Cardiac fibroblast (primary cell): ENCODE results near the gene POMP.

Experiments used
- DNase-seq, 2 donors: peaks; one replicate each; pipeline versions ENCODE4 v3.0.0 to v3.0.0-alpha.2; 2010; ENCODE audit warnings: low read depth in 2 of 2
- H3K4me3 ChIP-seq, 2 donors: replicated peaks in 1 of 2; 1 replicate in 1 of 2; 2 replicates in 1 of 2; pipeline ENCODE4 v1.5.1; 2011; ENCODE audit warnings: low read depth in 2 of 2, low read length in 2 of 2, mild to moderate bottlenecking in 2 of 2, moderate library complexity in 1 of 2
- CTCF ChIP-seq: IDR thresholded peaks from one replicate; pipeline ENCODE4 v1.5.1; 2011; ENCODE audit warnings: low read depth, mild to moderate bottlenecking, low read length, inconsistent platforms

Gene POMP

DNA sequence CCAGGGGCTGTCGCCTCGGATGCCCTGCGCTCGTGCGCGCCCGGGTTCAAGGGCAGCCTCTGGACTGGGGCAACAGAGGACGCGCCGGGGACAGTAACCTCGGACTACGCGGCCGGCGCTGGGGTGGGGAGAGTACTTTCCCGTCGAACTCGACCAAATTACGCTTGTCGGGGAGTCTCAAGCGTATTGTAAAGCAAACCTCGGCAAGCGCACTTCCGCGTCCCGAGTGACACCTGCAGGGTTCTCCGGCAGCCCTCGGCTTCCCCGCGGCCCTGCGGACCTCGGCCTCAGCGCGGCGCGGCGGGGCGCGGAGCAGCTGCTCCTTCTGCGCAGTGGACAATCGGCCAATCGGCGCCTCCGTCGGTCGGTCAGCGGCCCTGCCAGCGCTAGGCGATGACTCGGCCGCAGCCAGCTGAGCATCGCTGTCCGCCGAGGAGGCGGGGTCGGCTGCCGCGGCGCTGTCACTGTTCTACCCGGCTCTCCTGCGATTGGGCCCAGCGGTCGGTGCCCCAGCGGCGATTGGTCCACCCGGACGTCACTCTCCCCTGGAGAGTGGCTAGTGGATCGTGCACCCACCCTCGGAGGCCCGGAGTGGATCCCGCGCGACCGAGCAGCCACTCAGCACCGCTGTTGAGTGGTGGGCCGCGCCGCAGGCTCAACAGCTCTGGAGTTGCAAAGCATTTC is 59.8 kb downstream of the POMP start, which contains the start of gene SLC46A3:
Gene SLC46A3, minus strand, starts transcription at position 428 of the 684 bp plus-strand sequence. CDS start 972 bp downstream, outside the sequence.
- no peak for TF ChIP-seq CTCF
- peak within 1 kb of the TSS; percentile 76 to 79 for H3K4me3 ChIP-seq
- peak; percentile 98 to 99 for DNase-seq

DNA sequence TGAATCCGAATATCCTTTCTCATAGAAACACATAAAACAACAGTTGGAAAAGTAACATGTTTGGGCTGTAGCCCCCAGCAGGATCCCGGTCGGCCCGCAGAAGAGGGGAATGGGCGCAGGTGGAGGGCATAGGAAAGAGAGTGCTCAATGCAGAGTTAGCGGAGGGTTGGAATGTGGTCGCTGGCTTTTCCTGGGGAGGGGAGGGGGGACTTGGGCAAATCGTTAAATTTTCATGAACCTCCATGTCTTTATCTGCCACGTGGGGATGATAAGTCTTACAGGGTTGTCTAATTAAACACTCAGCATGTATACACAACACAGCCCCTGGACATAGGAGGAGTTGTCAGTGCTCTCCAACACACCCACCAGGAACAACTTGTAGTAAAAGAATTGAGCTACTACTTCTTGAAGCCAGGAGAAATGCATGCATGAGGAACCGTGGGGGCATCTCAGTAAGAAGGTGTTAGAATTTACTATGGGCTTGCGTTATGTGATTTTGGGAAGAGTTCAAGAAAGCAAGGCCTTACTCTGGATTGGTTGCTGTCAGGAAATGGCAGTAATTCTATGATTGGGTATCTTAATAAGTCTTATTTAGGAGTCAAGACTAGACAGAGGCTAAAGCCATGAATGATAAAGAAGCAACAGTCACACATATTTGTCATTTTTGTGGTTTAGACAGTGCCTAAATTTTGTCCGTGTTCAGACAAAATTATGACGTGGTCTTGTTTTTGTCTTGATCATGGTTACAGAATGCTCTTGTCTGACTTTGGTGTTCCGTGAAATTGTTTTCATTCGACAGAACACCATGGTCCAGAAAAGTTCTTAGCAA is 60.5 kb downstream of the POMP start:
- peak overlapping the region; percentile 40 to 79 for H3K4me3 ChIP-seq
- peak; percentile 57 to 95 for DNase-seq
- TF ChIP-seq CTCF = no peak

DNA sequence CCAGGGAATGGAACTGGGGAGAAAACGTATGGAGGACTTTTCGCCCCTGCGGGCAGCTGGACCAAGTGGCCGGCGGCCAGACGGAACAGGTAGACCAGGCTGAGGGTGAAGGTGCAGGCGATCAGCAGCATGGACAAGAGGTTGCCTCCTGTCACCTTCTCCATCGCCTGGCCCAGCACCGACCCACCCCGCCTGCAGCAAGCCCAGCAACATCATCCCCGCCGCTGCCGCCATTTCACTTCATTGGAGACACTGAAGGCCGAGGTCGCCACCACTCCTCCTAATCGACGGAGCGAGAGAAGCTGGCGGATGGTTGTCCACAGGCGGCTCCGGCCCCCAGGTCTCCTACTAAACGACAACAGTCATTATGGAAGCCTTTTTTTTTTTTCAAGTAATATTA is 64.9 kb downstream of the POMP start:
- DNase-seq = no peak
- no peak overlapping the region for H3K4me3 ChIP-seq
- no peak for TF ChIP-seq CTCF

DNA sequence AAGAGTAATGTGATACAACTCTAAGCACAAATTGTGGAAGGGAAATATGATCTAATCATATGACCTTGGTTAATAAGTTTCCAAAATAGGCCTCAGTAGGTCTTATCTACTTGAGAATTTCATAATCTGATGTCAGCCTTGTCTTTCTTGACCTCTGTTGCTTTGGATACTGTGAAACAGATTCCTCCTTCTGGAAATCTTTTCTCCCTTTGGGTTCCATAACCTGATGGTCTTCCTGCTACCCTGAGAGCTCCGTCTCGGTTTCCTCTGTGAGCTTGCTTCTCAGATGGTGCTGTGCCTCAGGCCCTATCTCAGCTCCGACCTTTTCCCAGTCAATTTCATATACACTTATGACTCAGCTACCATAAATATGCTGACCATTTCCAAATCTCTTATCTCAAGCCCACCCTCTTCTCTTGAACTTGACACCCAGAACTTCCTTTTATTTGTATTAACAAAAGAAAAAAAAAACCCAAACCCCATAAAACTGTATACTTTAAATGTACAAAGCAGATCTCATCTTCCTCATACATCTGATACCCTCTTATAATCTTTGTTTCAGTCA is 66.2 kb downstream of the POMP start:
- no peak for TF ChIP-seq CTCF
- no peak overlapping the region for H3K4me3 ChIP-seq
- no peak for DNase-seq
